ENCODE results near the gene RBM27.
"Not testable (repeated sequence)": the region's sequence is repeated elsewhere in the genome, so short reads cannot be mapped to it uniquely, and the experiment has no call there.

RBM27 gene, protein sequence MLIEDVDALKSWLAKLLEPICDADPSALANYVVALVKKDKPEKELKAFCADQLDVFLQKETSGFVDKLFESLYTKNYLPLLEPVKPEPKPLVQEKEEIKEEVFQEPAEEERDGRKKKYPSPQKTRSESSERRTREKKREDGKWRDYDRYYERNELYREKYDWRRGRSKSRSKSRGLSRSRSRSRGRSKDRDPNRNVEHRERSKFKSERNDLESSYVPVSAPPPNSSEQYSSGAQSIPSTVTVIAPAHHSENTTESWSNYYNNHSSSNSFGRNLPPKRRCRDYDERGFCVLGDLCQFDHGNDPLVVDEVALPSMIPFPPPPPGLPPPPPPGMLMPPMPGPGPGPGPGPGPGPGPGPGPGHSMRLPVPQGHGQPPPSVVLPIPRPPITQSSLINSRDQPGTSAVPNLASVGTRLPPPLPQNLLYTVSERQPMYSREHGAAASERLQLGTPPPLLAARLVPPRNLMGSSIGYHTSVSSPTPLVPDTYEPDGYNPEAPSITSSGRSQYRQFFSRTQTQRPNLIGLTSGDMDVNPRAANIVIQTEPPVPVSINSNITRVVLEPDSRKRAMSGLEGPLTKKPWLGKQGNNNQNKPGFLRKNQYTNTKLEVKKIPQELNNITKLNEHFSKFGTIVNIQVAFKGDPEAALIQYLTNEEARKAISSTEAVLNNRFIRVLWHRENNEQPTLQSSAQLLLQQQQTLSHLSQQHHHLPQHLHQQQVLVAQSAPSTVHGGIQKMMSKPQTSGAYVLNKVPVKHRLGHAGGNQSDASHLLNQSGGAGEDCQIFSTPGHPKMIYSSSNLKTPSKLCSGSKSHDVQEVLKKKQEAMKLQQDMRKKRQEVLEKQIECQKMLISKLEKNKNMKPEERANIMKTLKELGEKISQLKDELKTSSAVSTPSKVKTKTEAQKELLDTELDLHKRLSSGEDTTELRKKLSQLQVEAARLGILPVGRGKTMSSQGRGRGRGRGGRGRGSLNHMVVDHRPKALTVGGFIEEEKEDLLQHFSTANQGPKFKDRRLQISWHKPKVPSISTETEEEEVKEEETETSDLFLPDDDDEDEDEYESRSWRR

DNA sequence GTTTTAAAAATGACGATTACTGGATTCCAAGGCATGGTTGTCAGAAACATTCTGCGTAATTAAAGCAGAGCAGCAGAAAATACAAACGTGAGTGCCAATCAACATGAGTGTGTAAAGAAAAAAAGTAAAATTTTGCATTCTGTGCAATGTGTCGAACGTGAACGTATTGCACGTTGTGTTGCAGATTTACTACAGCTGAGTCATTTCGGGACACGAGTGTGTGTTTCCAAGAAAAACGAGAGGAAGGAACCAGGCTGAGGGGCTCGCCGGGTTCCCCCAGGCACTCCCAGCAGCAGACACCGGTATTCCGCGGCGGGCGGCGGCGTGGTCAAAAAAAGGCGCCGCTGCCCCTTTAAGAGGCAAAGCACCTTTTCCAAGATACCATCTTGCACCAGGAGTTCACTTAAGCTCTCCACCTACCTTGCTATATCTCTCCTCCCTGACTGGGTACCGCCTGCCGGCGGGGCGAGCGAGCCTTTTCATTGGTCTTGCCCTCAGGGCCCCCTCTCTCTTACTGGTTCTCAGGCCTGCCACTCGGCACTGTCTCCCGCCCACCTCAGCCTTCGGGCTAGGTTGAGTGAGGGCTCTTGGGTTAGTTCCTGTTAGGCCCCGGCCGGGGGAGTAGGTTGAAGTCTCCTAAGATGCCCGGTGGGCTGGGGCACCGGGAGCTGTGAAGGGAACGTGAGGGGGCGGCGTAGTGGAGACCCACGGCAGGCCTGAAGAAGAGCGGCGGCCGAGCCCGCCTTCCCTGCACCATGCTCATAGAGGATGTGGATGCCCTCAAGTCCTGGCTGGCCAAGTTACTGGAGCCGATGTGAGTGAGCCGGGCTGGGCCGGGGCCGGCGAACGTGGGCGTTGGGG is at the start of gene RBM27:
Gene RBM27 (plus strand): TSS at position 595 of the 861 bp plus-strand sequence. CDS start 161 bp downstream, at position 756.
- DNase-seq (ENCODE audit: low read depth in 2 of 2) = peak; percentile 97

DNA sequence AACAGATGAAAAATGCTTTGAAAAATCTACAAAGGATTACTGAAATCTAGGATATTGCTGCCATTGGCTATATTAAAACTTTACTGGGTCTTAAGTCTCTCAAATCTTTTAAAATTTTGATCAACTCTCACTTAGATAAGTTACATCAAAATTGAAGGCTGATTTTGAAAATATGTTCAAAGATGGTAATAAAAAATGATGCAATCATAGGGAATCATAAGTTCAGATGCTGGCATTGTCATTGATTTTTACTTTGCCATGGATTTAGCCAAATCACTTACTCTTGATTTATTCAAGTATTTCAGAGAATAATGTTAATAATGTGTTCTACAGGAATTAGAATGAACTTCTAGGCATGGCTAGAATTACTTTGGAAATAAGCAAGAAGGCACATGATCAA is 45.1 kb upstream of the RBM27 start:
- no peak for DNase-seq (ENCODE audit: low read depth in 2 of 2)

DNA sequence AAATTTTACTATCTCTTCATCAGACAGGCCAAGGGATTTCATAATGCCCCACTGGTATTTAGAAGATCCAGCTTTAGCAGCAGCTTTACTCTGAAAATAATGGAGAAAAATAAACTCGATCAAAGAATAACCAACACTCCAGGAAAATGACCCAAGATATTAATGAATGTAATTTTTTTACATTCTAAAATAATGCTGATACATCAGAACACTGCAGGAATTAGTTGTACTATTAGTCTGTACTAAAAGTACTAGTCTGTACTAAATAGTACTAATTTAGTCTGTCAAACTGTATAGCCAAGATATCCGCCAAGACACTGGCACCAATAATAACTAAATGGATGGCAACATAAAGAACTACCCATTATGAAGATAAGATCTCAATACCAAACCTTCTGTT is 39.0 kb upstream of the RBM27 start:
- DNase-seq (ENCODE audit: low read depth in 2 of 2) = no peak

DNA sequence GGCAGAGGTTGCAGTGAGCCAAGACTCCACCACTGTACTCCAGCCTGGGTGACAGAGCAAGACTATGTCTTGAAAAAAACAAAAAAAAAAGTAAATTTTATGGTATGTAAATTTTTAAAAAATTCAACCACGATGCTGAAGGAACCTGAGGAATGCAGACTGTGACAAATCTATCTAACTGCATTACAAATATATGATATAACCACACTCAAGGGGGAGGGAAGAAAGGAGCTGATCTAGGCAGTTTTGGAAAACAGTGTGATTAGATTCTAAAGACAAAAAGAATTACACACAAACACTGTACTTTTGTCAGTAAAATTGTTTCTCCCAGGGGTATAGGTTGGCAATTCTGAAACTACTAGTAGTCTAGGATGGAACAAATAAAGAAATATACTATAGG is 37.9 kb upstream of the RBM27 start:
- no peak for DNase-seq (ENCODE audit: low read depth in 2 of 2)

DNA sequence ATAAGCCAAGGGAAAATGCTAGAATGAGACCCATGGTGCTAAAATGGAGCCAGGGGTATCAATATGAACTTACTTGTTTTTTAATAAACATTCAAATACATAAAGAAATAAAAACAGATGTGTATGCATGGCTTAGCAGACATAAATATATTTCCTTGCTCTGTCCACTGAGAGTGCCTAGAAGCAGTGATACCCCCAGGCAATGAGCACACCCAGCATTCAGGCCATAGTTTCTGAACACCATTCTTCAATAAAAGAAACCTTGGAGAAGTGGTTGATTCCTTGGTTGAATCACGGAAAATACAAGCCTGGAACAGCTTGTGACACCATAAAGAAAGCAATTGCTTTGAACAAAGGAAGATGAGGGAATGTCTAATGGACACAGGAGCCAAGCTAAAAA is 37.5 kb upstream of the RBM27 start:
- no peak for DNase-seq (ENCODE audit: low read depth in 2 of 2)

DNA sequence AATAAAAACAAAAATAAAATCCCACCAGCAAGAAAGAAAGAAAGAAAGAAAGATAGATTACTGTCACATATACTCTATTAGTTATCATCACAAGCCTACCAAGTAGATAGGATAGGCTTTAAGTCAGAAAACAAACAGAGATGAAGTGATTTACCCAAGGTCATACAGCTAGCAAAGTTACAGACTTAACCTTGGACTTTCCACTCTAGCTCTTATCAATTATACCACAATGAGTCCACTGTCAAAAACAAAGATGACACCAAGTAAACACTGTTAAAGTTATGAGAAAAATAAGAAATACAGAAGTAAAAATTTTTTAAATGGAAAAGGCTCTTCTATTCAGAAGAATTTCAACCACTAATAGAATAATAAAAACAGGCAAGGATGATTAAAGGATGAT is 34.3 kb upstream of the RBM27 start:
- no peak for DNase-seq (ENCODE audit: low read depth in 2 of 2)

DNA sequence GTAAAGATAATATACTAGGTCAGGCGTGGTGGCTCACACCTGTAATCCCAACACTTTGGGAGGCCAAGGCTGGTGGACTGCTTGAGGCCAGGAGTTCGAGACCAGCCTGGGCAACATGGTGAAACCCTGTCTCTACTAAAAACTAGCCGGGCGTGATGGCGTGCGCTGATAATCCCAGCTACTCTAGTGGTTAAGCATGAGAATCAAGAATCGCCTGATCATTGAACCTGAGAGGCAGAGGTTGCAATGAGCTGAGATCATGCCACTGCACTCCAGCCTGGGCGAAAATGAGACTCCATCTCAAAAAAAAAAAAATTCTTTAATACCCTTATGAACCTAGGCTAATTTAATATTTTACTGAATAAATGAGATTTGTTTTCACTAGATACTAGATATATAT is 30.4 kb upstream of the RBM27 start:
- DNase-seq (ENCODE audit: low read depth in 2 of 2) = not testable (repeated sequence)

DNA sequence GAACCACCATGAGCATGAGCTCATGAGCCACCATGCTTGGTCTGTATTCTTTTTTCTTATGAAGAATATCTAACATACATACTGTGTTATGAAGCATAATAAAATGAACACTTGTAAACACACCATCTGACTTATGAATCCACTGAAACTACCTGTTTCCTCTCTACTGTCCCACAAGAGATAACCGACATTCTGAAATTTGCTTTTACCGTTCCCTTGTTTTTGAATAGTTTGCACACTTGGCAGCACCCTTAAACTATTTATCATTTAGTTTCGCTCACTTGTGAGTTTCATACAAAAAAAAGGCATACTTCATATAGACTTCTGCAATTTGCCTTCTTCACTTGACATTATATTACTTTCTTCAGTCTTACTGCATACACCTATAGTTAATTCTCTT is 29.8 kb upstream of the RBM27 start:
- no peak for DNase-seq (ENCODE audit: low read depth in 2 of 2)

DNA sequence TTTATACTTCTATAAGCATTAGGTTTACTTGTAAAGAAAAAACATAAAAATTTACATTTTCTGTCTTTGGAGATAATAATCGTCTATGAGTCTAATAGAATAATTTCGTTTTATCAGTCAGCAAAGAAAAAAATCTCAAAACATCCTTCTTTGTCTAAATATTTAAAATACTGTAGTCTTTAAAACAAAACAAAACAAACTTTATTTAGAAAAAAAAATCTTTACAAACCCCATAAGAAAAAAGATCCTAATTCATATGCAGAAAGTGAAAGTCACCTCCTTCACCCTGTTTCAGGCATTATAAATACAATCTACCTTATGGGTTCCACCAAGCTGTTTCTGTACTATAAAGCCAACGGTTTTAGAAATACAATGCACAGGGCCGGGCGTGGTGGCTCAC is 26.6 kb upstream of the RBM27 start:
- DNase-seq (ENCODE audit: low read depth in 2 of 2) = no peak

DNA sequence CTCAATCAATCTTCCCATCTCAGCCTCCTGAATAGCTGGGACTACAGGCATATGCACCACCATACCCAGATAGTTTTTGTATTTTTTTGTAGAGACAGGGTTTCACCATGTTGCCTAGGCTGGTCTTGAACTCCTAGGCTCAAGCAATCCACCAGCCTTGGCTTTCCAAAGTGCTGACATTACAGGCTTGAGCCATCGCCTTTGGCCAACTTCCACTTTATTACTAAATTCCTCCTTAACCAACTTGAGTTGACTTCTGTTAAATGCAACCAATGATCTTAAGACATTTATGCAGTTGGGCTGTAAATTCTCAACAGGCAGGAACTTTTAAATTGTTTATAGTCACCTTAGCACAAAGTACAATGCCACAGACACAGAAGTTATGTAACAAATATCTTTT is 23.7 kb upstream of the RBM27 start:
- DNase-seq (ENCODE audit: low read depth in 2 of 2) = no peak

DNA sequence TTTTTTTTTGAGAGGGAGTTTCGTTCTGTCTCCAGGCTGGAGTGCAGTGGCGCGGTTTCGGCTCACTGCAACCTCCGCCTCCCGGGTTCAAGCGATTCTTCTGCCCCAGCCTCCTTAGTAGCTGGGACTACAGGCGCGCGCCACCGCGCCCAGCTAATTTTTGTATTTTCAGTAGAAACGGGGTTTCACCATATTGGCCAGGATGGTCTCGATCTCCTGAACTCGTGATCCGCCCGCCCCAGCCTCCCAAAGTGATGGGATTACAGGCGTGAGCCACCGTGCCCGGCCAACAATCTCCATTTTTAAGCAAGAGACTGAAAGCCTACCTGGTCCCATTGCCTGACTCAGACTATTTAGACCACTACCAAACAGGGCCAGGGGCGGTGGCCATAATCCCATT is 20.0 kb upstream of the RBM27 start:
- DNase-seq (ENCODE audit: low read depth in 2 of 2) = not testable (repeated sequence)

DNA sequence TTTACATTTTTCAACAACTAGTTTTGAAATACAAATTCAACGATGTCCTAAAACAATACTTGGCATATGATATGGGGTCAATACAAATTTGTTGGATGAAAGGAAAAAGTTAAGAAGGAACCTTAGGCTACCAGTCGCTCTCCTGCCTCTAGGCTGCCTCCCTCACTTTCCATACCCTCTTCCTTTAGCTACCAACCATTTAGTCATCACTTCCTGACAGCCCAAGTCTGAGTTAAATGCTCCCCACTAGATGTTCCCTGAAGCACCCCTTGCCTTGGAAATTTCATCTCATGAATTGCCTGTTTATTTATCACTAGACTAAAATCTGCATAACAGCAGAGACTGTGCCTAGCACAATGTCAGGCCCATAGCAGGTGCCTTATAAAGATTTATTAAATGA is 18.2 kb upstream of the RBM27 start:
- no peak for DNase-seq (ENCODE audit: low read depth in 2 of 2)

DNA sequence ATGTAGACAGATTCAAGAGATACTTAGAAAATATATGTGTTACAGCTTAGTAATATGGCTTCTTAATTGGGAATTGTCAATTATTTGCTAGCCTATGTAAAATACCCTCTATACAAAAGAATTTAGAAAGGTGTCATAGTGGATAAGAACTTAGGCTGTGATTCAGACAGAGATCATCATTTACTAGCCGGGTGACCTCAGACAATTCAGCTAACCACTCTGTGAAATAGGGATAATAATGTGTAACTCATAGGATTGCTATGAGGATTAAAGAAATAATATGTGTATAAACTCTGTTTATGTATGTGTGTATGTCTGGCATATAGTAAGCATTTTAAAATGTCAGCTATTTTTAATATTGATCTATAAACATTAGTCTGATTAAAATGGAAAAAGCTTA is 15.0 kb upstream of the RBM27 start:
- no peak for DNase-seq (ENCODE audit: low read depth in 2 of 2)

DNA sequence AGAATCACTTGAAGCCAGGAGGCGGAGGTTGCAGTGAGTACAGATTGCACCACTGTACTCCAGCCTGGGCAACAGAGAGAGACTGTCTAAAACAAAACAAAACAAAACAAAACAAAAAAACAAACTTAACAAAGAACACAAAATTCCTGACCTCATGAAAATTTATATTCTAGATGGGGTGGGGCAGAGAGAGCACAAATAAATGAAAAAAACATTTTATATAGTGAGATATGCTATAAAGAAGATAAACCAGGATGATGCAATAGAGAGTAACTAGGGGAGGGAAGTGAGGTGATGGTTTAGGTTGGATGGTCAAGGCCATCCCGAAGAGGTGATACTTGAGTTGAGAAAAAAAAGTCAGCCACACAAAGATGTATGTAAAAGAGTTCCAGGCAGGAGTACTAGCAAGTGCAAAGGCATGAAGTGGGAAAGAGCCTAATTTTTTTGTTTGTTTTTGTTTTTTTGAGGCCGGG is 10.8 kb upstream of the RBM27 start:
- DNase-seq (ENCODE audit: low read depth in 2 of 2) = no peak

DNA sequence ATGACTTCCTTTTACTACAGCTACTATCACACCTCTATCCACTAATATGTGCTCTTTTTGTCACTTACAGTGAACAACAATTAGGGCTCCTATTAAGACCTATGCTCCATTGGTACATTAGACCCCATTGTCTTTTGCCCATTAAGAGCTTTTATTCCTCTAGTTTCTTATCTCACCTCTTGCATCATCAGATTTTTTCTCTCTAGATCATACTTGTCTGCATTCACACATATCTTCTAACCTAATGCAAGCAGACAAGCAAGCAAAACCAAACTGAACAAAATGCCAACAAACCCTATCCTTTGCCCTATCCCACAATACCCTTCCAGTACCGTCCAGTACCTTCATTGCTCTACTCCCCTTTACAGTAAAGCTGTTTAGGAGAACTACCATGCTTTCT is 10.1 kb upstream of the RBM27 start:
- DNase-seq (ENCODE audit: low read depth in 2 of 2) = no peak

DNA sequence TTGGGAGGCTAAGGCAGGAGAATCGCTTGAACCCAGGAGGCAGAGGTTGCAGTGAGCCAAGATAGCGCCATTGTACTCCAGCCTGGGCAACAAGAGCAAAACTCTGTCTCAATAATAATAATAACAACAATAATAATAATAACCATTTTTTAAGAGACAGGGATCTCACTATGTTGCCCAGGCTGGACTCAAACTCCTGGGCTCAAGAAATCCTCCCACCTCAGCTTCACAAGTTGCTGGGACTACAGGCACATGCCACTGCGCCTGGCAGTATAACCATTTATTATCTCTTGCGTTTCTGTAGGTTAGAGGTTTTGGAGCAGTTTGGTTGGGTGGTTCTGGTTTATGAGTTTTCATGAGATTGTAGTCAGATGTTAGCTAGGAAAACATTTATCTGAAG is 8.4 kb upstream of the RBM27 start:
- DNase-seq (ENCODE audit: low read depth in 2 of 2) = not testable (repeated sequence)

DNA sequence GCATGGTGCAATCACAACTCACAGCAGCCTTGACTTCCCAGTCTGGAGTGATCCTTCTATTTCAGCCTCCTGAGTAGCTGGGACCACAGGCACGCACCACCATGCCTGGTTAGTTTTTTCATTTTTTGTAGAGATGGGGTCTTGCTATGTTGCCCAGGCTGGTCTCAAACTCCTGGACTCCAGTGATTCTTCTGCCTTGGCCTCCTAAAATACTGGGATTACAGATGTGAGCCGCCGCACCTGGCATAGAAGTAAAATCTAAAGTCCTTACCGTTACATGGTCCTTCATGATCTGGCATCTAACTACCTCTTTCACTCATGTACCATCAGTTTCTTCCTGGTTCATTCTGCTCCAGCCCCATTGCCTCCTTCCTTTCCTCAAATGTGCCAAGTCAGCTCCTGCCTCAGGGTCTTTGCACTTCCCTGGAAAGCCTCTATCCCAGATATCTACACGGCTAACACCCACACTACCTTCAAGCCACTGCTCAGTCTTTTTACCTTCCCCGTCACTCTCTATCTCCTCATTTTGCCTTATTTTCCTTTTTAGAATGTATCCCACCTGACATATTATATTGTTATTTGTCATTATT is 6.9 kb upstream of the RBM27 start:
- no peak for DNase-seq (ENCODE audit: low read depth in 2 of 2)

DNA sequence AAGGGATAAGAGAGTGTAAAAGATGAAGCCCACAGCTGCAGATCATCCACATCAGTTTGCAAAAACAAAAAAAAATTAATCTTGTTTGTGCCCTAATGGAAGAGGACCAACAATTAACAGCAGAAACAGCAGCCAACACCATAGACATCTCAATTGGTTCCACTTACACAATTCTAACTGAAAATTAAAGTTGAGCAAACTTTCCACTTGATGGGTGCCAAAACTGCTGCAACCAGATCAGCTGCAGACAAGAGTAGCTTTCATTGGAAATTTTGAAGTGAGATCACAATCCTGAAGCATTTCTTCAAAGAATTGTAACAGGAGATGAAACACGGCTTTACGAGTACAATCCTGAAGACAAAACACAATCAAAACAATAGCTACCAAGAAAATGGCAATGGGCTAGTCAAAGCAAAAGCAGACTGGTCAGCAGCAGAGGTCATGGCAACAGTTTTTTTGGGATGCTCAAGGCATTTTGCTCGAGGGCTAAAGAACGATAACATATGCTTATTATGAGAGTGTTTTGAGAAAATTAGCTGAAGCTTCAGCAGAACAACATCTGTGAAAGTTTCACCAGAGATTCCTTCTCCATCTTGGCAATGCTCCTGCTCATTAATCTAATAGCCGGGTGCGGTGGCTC is 4.1 kb upstream of the RBM27 start:
- no peak for DNase-seq (ENCODE audit: low read depth in 2 of 2)

DNA sequence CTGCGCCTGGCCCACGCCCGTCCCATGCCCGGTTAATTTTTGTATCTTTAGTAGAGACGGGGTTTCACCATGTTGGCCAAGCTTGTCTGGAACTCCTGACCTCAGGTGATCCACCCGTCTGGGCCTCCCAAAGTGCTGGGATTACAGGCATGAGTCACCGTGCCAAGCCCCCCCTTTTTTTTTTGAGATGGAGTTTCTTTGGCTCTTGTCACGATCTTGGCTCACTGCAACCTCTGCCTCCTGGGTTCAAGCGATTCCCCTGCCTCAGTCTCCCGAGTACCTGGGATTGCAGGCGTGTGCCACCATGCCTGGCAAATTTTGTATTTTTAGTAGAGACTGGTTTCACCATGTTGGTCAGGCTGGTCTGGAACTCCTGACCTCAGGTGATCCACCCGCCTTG is 1.6 kb upstream of the RBM27 start:
- not testable (repeated sequence) for DNase-seq (ENCODE audit: low read depth in 2 of 2)

DNA sequence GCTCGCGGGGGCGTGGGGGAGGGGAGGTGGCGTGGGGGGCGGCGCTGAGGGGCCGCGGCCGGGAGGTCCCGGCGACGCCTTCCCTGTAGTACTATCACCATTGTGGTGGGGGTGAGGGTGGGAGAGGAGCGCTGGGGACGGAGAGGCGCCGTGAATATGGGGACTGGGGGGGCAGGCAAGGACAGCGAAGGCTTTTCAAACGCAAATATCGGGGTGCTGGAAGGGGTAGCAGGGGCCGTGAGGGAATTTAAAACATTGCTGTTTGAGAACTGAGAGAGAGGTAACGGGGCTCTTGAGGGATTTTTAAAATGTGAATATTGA is 427 bp downstream of the RBM27 start:
- DNase-seq (ENCODE audit: low read depth in 2 of 2) = no peak
